ENCODE measurements around the gene MYH4. TPM values are rescaled to one million over a fixed set of nuclear protein-coding genes. Genes with fewer than 3 reads are reported as not detected.

Gene MYH4
- polyA plus RNA-seq, 2 of the 4 experiments (the other 2 are of a cell fraction), result not detected

- FAIRE-seq, result no peak
- no peak for DNase-seq (ENCODE audit: low read depth in 1 of 2, low spot score in 1 of 2)
- H3K4me3 ChIP-seq, result no peak within 1 kb of the TSS
- 22% methylated on average over 7 of the region's 7 CpGs for WGBS (ENCODE audit: missing lambda C conversion rate)
- no peak within 1 kb of the TSS for H3K4me2 ChIP-seq
- no peaks in the 10 kb centered on the region for H3K9me3 ChIP-seq
- TF ChIP-seq PHF8 (IDR thresholded peaks at IDR 0.05; ENCODE audit: borderline replicate concordance, low read depth) (no peak), ELK1 (IDR thresholded peaks at IDR 0.05; ENCODE audit: low read depth, low read length) (no peak), MAZ (IDR thresholded peaks at IDR 0.05; ENCODE audit: borderline replicate concordance, low read depth, low read length) (no peak), POLR2A (IDR thresholded peaks at IDR 0.05; ENCODE audit: low read length) (no peak), MAFK (IDR thresholded peaks at IDR 0.05; ENCODE audit: partially characterized antibody) (peak; percentile 13), FOSB (CRISPR knock-in tag; IDR thresholded peaks at IDR 0.05) (no peak)
- no peak within 1 kb of the TSS for H3K27ac ChIP-seq
- ATAC-seq, result no peak
- H3K4me1 ChIP-seq, result no peaks in the 10 kb centered on the region
- CTCF ChIA-PET, result no interaction called here
- POLR2A ChIA-PET, result no interaction called here
Measured at GRCh38 chr17:10421900-10422542, 47.3 kb downstream of the MYH4 start, which contains the start of gene MYH8. MYH8 (minus strand) TSS chr17:10421950; CDS start chr17:10420227, 1,723 bp downstream.

GRCh38 chr17:10421211-10421610 lies 48.1 kb downstream of the MYH4 start:
- FAIRE-seq (peak; percentile 43), DNase-seq (ENCODE audit: low read depth in 1 of 2, low spot score in 1 of 2) (no peak), ATAC-seq (no peak)
- no peak for TF ChIP-seq NR3C1 (IDR thresholded peaks at IDR 0.05)
- POLR2A ChIA-PET, result no interaction called here
- no peak overlapping the region for H3K4me2 ChIP-seq
- no peaks in the 10 kb centered on the region for H3K9me3 ChIP-seq
- 33% methylated on average over 2 of the region's 2 CpGs for WGBS (ENCODE audit: missing lambda C conversion rate)
- H3K27ac ChIP-seq, result no peak overlapping the region
- CTCF ChIA-PET, result interaction anchor here (0.9 to 1.0 kb wide), 2 partner anchors 29 to 211 kb away, joined by 3 read pairs; no protein-coding TSS in a partner anchor
- H3K4me3 ChIP-seq, result no peak overlapping the region
- H3K4me1 ChIP-seq, result no peaks in the 10 kb centered on the region

- FAIRE-seq, result no peak
- ChIA-PET POLR2A (no interaction called here), CTCF (interaction anchor here (0.9 to 1.0 kb wide), 2 partner anchors 30 to 211 kb away, joined by 3 read pairs; no protein-coding TSS in a partner anchor)
- no peak for TF ChIP-seq ESRRA (IDR thresholded peaks at IDR 0.05; ENCODE audit: borderline replicate concordance, low read length)
- TF ChIP-seq EP300 (IDR thresholded peaks at IDR 0.05), result no peak
- TF ChIP-seq ZC3H11A (IDR thresholded peaks at IDR 0.05), result no peak
- no peak for TF ChIP-seq CHD2 (IDR thresholded peaks at IDR 0.05; ENCODE audit: low read length, partially characterized antibody)
- TF ChIP-seq FOSL2 (IDR thresholded peaks at IDR 0.05), result no peak
- no peak for TF ChIP-seq FOSL2 (CRISPR knock-in tag; IDR thresholded peaks at IDR 0.05)
- no peak for TF ChIP-seq MAFK (IDR thresholded peaks at IDR 0.05; ENCODE audit: partially characterized antibody)
- TF ChIP-seq ATOH8 (CRISPR knock-in tag; IDR thresholded peaks at IDR 0.05; ENCODE audit: low read depth), result no peak
- TF ChIP-seq NPAS2 (CRISPR knock-in tag; IDR thresholded peaks at IDR 0.05; ENCODE audit: borderline replicate concordance), result no peak
- TF ChIP-seq HEYL (CRISPR knock-in tag; IDR thresholded peaks at IDR 0.05), result no peak
- no peak for TF ChIP-seq BHLHE40 (IDR thresholded peaks at IDR 0.05; ENCODE audit: low read depth, low read length)
- no peak overlapping the region for H3K27ac ChIP-seq
- no peaks in the 10 kb centered on the region for H3K9me3 ChIP-seq
- 14% methylated on average over 2 of the region's 2 CpGs for WGBS (ENCODE audit: missing lambda C conversion rate)
- H3K4me1 ChIP-seq, result no peaks in the 10 kb centered on the region
- H3K4me2 ChIP-seq, result no peak overlapping the region
- no peak overlapping the region for H3K4me3 ChIP-seq
- no peak for ATAC-seq
- DNase-seq (ENCODE audit: low read depth in 1 of 2, low spot score in 1 of 2), result no peak
Measured at GRCh38 chr17:10420811-10421210, 48.5 kb downstream of the MYH4 start.

GRCh38 chr17:10417431-10417830 lies 51.9 kb downstream of the MYH4 start:
- H3K9me3 ChIP-seq, result no peaks in the 10 kb centered on the region
- no peak for ATAC-seq
- no peak overlapping the region for H3K27ac ChIP-seq
- CTCF ChIA-PET, result interaction anchor here (0.6 kb wide), 1 partner anchor 200 kb away, joined by 3 read pairs; no protein-coding TSS in a partner anchor
- no peak overlapping the region for H3K4me2 ChIP-seq
- 13% methylated on average over 3 of the region's 3 CpGs for WGBS (ENCODE audit: missing lambda C conversion rate)
- no peak overlapping the region for H3K4me3 ChIP-seq
- no peaks in the 10 kb centered on the region for H3K4me1 ChIP-seq
- no peak for DNase-seq (ENCODE audit: low read depth in 1 of 2, low spot score in 1 of 2)
- POLR2A ChIA-PET, result no interaction called here
- no peak for FAIRE-seq
- TF ChIP-seq ZFP36 (IDR thresholded peaks at IDR 0.05; ENCODE audit: borderline replicate concordance, partially characterized antibody) (no peak), PHF8 (IDR thresholded peaks at IDR 0.05; ENCODE audit: borderline replicate concordance, low read depth) (no peak), EHMT2 (IDR thresholded peaks at IDR 0.05; ENCODE audit: low read depth) (no peak)
